ENCODE measurements around the gene ST6GALNAC3. TPM values are rescaled to one million over a fixed set of nuclear protein-coding genes. Genes with fewer than 3 reads are reported as not detected.

The ST6GALNAC3 gene
- total RNA-seq, 6 experiments from 2014 or later, result 1.4 to 3.2 (median 2.6) TPM

DNA sequence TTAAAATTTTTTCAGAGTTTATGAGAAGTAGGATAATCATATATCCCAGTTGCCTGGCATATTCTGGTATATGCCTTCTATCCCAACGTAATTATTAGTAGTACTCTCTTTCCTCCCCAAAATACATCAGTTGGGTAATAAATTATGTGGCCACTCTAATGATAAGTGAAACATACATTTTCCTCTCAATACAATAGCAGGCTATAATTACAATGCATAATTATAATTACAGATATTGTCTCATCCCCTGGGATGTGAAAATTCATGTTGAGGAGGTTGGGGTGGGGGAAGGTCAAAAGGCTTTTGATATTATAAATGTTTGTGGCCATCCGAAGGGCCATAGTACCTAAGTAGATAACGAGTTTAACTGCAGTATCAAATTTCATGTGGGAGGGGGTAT, 277.1 kb downstream of the ST6GALNAC3 start:
- Histone ChIP-seq H3K4me3 (no peak overlapping the region), H3K36me3 (no peaks in the 10 kb centered on the region), H3K27ac (no peak overlapping the region), H3K9me3 (no peaks in the 10 kb centered on the region), H3K4me1 (no peaks in the 10 kb centered on the region), H3K27me3 (no peaks in the 10 kb centered on the region)
- TF ChIP-seq, protein P1, sequence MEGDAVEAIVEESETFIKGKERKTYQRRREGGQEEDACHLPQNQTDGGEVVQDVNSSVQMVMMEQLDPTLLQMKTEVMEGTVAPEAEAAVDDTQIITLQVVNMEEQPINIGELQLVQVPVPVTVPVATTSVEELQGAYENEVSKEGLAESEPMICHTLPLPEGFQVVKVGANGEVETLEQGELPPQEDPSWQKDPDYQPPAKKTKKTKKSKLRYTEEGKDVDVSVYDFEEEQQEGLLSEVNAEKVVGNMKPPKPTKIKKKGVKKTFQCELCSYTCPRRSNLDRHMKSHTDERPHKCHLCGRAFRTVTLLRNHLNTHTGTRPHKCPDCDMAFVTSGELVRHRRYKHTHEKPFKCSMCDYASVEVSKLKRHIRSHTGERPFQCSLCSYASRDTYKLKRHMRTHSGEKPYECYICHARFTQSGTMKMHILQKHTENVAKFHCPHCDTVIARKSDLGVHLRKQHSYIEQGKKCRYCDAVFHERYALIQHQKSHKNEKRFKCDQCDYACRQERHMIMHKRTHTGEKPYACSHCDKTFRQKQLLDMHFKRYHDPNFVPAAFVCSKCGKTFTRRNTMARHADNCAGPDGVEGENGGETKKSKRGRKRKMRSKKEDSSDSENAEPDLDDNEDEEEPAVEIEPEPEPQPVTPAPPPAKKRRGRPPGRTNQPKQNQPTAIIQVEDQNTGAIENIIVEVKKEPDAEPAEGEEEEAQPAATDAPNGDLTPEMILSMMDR (IDR thresholded peaks at IDR 0.05), result no peak
- TF ChIP-seq POLR2A (IDR thresholded peaks at IDR 0.05), result no peak
- WGBS (ENCODE audit: insufficient coverage, low coverage, low lambda C conversion rate, missing lambda C conversion rate), result 57% methylated on average over 3 of the region's 3 CpGs
- intact Hi-C loops (cut with DNase I), result no loop called here
- no peak for ATAC-seq
- no peak for DNase-seq

DNA sequence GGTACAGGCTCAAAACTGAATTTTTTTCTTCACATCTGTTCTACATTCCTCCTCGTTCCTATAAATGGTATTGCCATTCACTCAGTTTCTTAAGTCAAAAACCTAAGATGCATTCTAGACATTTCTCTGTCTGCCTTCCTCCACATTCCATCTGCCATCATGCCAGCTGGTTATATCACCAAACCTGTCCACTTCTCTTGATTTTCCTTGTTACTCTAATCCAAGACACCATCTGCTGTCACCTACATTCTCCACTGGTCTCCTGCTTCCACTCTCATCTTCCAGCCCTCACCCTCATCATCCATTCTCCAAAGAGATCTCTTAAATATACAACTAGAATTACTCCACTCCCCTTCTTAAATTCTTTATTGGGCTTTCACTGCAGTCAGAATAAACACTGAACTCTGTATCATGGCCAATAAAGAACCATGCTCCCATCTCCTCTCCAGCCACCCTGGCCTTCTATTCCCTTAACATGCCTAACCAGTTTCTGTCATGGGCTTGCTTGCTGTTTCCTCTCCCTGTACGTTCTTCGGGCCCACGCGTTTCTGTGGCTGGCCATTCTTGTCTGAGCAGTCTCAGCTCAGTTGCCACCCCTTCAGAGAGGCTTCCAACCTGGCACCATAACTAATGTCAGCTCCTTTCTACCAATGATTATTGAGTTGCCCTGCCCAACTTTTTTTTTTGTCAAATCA, 278.3 kb downstream of the ST6GALNAC3 start:
- Histone ChIP-seq H3K4me1 (no peaks in the 10 kb centered on the region), H3K4me3 (no peak overlapping the region), H3K27me3 (no peaks in the 10 kb centered on the region), H3K36me3 (no peaks in the 10 kb centered on the region), H3K9me3 (no peaks in the 10 kb centered on the region), H3K27ac (no peak overlapping the region)
- TF ChIP-seq, protein P1 (IDR thresholded peaks at IDR 0.05), result no peak
- no peak for TF ChIP-seq POLR2A (IDR thresholded peaks at IDR 0.05)
- no peak for DNase-seq
- intact Hi-C loops (cut with DNase I), result no loop called here
- no peak for ATAC-seq
- WGBS (ENCODE audit: insufficient coverage, low coverage, low lambda C conversion rate, missing lambda C conversion rate), result 82% methylated on average over 5 of the region's 5 CpGs

DNA sequence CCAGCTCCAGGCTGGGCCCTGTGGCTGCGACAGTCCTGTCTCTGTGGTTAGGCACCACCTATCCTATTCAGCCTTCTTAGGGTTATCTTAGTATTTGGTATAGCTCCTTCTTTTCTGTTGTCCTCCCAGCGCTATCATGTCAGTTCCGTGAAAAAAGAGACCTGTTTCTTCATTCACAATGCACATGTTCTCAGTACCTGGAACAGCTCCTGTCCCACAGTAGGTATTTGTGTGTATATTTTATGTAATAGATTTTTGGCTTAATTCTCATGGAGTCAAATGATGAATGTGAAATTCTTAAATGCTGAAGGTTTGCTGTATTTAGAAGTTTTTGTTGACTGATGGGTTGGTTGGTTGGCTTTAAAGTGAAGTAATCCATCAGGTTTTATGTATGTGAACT, 279.7 kb downstream of the ST6GALNAC3 start:
- Histone ChIP-seq H3K27ac (no peak overlapping the region), H3K9me3 (no peaks in the 10 kb centered on the region), H3K4me3 (no peak overlapping the region), H3K36me3 (no peaks in the 10 kb centered on the region), H3K27me3 (no peaks in the 10 kb centered on the region), H3K4me1 (no peaks in the 10 kb centered on the region)
- 76% methylated on average over 3 of the region's 3 CpGs for WGBS (ENCODE audit: insufficient coverage, low coverage, low lambda C conversion rate, missing lambda C conversion rate)
- TF ChIP-seq, protein P1 (IDR thresholded peaks at IDR 0.05), result no peak
- TF ChIP-seq POLR2A (IDR thresholded peaks at IDR 0.05), result no peak
- DNase-seq (no peak), ATAC-seq (no peak)
- intact Hi-C loops (cut with DNase I), result no loop called here

DNA sequence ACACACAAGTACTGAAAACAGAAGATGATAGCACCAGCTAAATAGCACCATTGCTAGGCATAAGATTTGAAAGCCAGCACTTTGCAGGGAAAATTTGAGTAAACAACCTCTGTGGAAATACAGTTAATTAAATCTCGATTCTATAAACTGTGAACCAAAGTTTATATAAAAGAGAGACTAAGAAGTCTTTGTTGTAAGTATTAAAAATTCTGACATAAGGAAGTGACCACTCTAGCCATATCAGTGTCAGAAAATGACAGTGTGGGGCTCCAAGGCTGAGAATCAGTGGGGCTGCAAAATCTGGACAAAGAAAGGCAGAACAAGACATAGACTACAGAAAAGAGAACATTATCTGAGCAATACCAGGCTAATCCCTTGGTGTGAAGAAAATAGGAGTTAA, 292.2 kb downstream of the ST6GALNAC3 start:
- no peaks in the 10 kb centered on the region for H3K27me3 ChIP-seq
- no peak overlapping the region for H3K27ac ChIP-seq
- no peak for ATAC-seq
- H3K4me3 ChIP-seq, result no peak overlapping the region
- no peaks in the 10 kb centered on the region for H3K36me3 ChIP-seq
- intact Hi-C loops (cut with DNase I), result no loop called here
- no peak for DNase-seq
- no peaks in the 10 kb centered on the region for H3K4me1 ChIP-seq
- no peak for TF ChIP-seq POLR2A (IDR thresholded peaks at IDR 0.05)
- TF ChIP-seq, protein P1 (IDR thresholded peaks at IDR 0.05), result no peak
- WGBS (ENCODE audit: insufficient coverage, low coverage, low lambda C conversion rate, missing lambda C conversion rate), result 20% methylated on average over 1 of the region's 1 CpG
- H3K9me3 ChIP-seq, result no peaks in the 10 kb centered on the region
